ENCODE data around the gene MCAM.

Gene MCAM

DNA sequence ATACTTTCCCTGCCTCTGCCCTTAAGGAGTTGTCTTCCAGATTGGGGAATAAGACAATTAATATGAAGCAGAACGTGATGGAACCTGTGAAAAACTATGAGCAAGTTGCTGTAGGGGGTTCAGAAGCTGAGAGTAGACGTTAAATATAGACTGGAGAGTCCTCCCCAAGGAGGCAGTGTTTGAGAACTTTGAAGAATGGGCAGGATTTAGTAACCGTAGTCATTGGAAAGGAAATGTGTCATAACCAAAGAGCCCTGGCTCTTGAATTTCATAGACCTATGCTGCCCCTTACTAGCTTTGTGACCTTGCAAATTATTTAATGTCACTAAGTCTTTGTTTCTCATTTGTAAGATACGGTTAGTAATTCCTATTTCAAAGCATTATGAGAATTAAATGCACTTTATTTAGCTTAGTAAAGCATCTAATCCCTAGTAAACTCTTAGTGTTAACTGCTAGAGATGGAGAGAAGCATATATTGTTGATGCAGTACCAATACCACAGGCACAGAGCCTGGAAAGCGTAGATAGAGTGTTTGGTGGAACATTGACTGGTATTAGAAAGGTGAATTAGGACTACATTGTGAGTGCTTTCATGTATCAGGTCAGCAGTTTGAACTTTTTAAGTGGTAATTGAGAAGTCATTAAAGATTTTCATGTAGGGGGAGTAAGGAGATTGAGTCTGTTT, 54.1 kb downstream of the MCAM start:
- no peak for DNase-seq (ENCODE audit: low read depth)

DNA sequence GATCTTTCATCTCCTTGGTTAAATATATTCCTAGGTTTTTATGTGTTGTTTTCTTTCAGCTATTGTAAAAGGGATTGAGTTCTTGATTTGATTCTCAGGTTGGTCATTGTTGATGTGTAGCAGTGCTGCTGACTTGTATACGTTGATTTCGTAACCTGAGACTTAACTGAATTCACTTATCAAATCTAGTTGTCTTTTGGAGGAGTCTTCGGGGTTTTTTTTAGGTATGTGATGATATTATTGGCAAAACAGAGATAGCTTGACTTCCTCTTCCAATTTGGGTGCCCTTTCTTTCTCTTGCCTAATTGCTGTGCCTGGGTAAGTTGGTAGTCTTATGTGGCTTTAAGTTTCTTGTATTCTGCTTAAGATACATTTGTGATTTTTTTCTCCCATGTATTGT, 57.9 kb downstream of the MCAM start:
- DNase-seq (ENCODE audit: low read depth) = no peak
